PC-3 (cell line): ENCODE results near the gene NDUFV1. TPM values are rescaled to one million over a fixed set of nuclear protein-coding genes. Genes with fewer than 3 reads are reported as not detected.

Experiments used
- ATAC-seq: fragments of 200-7000 bp; cut with Tn5 transposase; 2 replicates; pipeline ENCODE4 v1.9.1; 2020; ENCODE audit warnings: mild to moderate bottlenecking, moderate library complexity
- BruUV-seq: library from RNA; stranded (reverse); fragments of 400-500 nt; replicated peaks from 2 replicates; lab custom pipeline; 2021; lab: Mats Ljungman, UMichigan
- CTCF ChIA-PET: fragments of 300-600 bp; sonication (Branson Sonifier 250); formaldehyde crosslinking; loops from one replicate; lab custom pipeline; 2022; ENCODE audit warnings: antibody characterized with exemption; lab: Charles Lee
- POLR2A ChIA-PET: fragments of 300-600 bp; sonication (Branson Sonifier 250); formaldehyde crosslinking; loops from one replicate; lab custom pipeline; 2022; ENCODE audit warnings: antibody characterized with exemption; ENCODE audit not compliant: unreplicated experiment; lab: Charles Lee
- DNase-seq: peaks from one replicate; pipeline ENCODE4 v3.0.0-alpha.2; 2015
- H2AFZ ChIP-seq: fragments of 300-600 bp; sonication (generic); 2 replicates; pipeline ENCODE4 v1.6.0; 2016; ENCODE audit warnings: antibody characterized with exemption, low read length
- H3F3A ChIP-seq: fragments of 300-600 bp; sonication (generic); one replicate; pipeline ENCODE4 v1.6.0; 2017; ENCODE audit warnings: antibody characterized with exemption, low read length, control low read depth, mild to moderate bottlenecking; ENCODE audit not compliant: unreplicated experiment
- H3K27ac ChIP-seq: fragments of 300-600 bp; sonication (generic); 2 replicates; pipeline ENCODE4 v1.5.1; 2016; ENCODE audit warnings: mild to moderate bottlenecking, low read length
- H3K27me3 ChIP-seq: fragments of 300-600 bp; sonication (generic); 2 replicates; pipeline ENCODE4 v1.6.1; 2016; ENCODE audit warnings: low read length, mixed read lengths
- H3K36me3 ChIP-seq: fragments of 300-600 bp; sonication (generic); 2 replicates; pipeline ENCODE4 v1.6.1; 2016; ENCODE audit warnings: low read depth, mixed run types, low read length, mixed read lengths
- H3K4me1 ChIP-seq: fragments of 300-600 bp; sonication (generic); 2 replicates; pipeline ENCODE4 v1.5.1; 2016; ENCODE audit warnings: low read length; ENCODE audit not compliant: insufficient read depth
- H3K4me2 ChIP-seq: fragments of 300-600 bp; sonication (generic); 2 replicates; pipeline ENCODE4 v1.6.0; 2016; ENCODE audit warnings: low read length
- H3K4me3 ChIP-seq: fragments of 300-600 bp; sonication (generic); 2 replicates; pipeline ENCODE4 v1.5.1; 2016; ENCODE audit warnings: mild to moderate bottlenecking, low read length, mixed read lengths
- H3K79me2 ChIP-seq: fragments of 300-600 bp; sonication (generic); 2 replicates; pipeline ENCODE4 v1.6.1; 2017; ENCODE audit warnings: low read length, mixed read lengths
- H3K9ac ChIP-seq: fragments of 300-600 bp; sonication (generic); 2 replicates; pipeline ENCODE4 v1.6.0; 2016; ENCODE audit warnings: mild to moderate bottlenecking, low read length
- H3K9me2 ChIP-seq: fragments of 300-600 bp; sonication (generic); replicated peaks from 2 replicates; pipeline ENCODE4 v1.6.1; 2016; ENCODE audit warnings: mixed run types, low read length, mixed read lengths
- H3K9me3 ChIP-seq: fragments of 300-600 bp; sonication (generic); 2 replicates; pipeline ENCODE4 v1.6.1; 2016; ENCODE audit warnings: low read length, mixed read lengths
- H4K20me1 ChIP-seq: fragments of 300-600 bp; sonication (generic); 2 replicates; pipeline ENCODE4 v1.6.1; 2016; ENCODE audit warnings: low read length, mixed read lengths
- CTCF ChIP-seq: fragments of 300-600 bp; sonication (generic); conservative IDR thresholded peaks from 2 replicates; pipeline ENCODE4 v1.5.1; 2017; ENCODE audit warnings: antibody characterized with exemption, low read depth, mild to moderate bottlenecking, low read length
- EZH2 ChIP-seq: fragments of 300-600 bp; sonication (generic); IDR thresholded peaks from one replicate; pipeline ENCODE4 v1.6.1; 2017; ENCODE audit warnings: antibody characterized with exemption, mild to moderate bottlenecking, low read length; ENCODE audit not compliant: unreplicated experiment
- EZH2phosphoT487 ChIP-seq: fragments of 300-600 bp; sonication (generic); IDR thresholded peaks from 2 replicates; pipeline ENCODE4 v1.6.1; 2018; ENCODE audit warnings: mild to moderate bottlenecking, antibody characterized with exemption, low read length, borderline replicate concordance
- intact Hi-C: fragments of 100-400 bp; cut with micrococcal nuclease; formaldehyde crosslinking; loops from 2 replicates; pipeline ENCODE4 v1.9.0; 2023
- total RNA-seq: library from RNA; depleted of rRNA; stranded (reverse); fragments of >200 nt; gene quantifications from 2 replicates; pipeline ENCODE4 v1.2.3, GENCODE V29; 2014

Gene NDUFV1
- total RNA-seq, 1 experiment from 2014 or later = 499 TPM

GRCh38 chr11:67564230-67564629 is 42.5 kb upstream of the NDUFV1 start:
- H4K20me1 ChIP-seq = no peaks in the 10 kb centered on the region
- no peaks in the 10 kb centered on the region for H3K27me3 ChIP-seq
- ATAC-seq = peak; percentile 60
- H3K9me2 ChIP-seq = no peaks in the 10 kb centered on the region
- no TSS peak for BruUV-seq
- H3K79me2 ChIP-seq = no peaks in the 10 kb centered on the region
- CTCF ChIA-PET = no interaction called here
- H3K4me2 ChIP-seq = peak overlapping the region; percentile 83
- no peaks in the 10 kb centered on the region for H3F3A ChIP-seq
- intact Hi-C loops = no loop called here
- H3K27ac ChIP-seq = peak overlapping the region; percentile 79
- H3K36me3 ChIP-seq = no peaks in the 10 kb centered on the region
- no peaks in the 10 kb centered on the region for H3K9me3 ChIP-seq
- TF ChIP-seq EZH2phosphoT487 (no peak), CTCF (no peak), EZH2 (no peak)
- peaks cover 28% of the 10 kb centered on the region for H3K4me1 ChIP-seq
- no peak overlapping the region for H3K9ac ChIP-seq
- no peak overlapping the region for H2AFZ ChIP-seq
- POLR2A ChIA-PET = no interaction called here
- H3K4me3 ChIP-seq = peak overlapping the region; percentile 30; the same call in 1 of the 2 replicates
- DNase-seq = peak; percentile 63

GRCh38 chr11:67571443-67571842 is 35.3 kb upstream of the NDUFV1 start:
- Histone ChIP-seq H3K9me3 (no peaks in the 10 kb centered on the region), H2AFZ (no peak overlapping the region), H3K79me2 (no peaks in the 10 kb centered on the region), H3K4me3 (no peak overlapping the region), H3K4me2 (no peak overlapping the region), H3K9me2 (no peaks in the 10 kb centered on the region), H4K20me1 (no peaks in the 10 kb centered on the region), H3K4me1 (peaks cover 10% of the 10 kb centered on the region), H3K9ac (no peak overlapping the region), H3F3A (no peaks in the 10 kb centered on the region), H3K27ac (no peak overlapping the region), H3K36me3 (no peaks in the 10 kb centered on the region), H3K27me3 (no peaks in the 10 kb centered on the region)
- no peak for TF ChIP-seq CTCF
- TF ChIP-seq EZH2 = no peak
- no peak for TF ChIP-seq EZH2phosphoT487
- CTCF ChIA-PET = no interaction called here
- no peak for ATAC-seq
- DNase-seq = no peak
- intact Hi-C loops = loop anchor here (5.0 kb wide), 1 partner anchor 86 kb away; no protein-coding TSS in a partner anchor
- POLR2A ChIA-PET = no interaction called here
- no TSS peak for BruUV-seq

- Histone ChIP-seq H3K27ac (no peak overlapping the region), H3K9me2 (no peaks in the 10 kb centered on the region), H3K4me3 (no peak overlapping the region), H2AFZ (no peak overlapping the region), H3K4me1 (peaks cover 10% of the 10 kb centered on the region), H3F3A (no peaks in the 10 kb centered on the region), H3K27me3 (no peaks in the 10 kb centered on the region), H3K36me3 (no peaks in the 10 kb centered on the region), H3K9me3 (no peaks in the 10 kb centered on the region), H3K9ac (no peak overlapping the region), H3K4me2 (no peak overlapping the region), H4K20me1 (no peaks in the 10 kb centered on the region), H3K79me2 (no peaks in the 10 kb centered on the region)
- CTCF ChIA-PET = interaction anchor here (0.6 to 1.0 kb wide), 4 partner anchors 10 to 414 kb away, joined by 3 to 4 read pairs (median 4); no protein-coding TSS in a partner anchor
- BruUV-seq = no TSS peak
- TF ChIP-seq EZH2phosphoT487 = no peak
- TF ChIP-seq CTCF = no peak
- no peak for TF ChIP-seq EZH2
- POLR2A ChIA-PET = no interaction called here
- intact Hi-C loops = loop anchor here (1.0 to 5.0 kb wide), 2 partner anchors 34 to 85 kb away; partner anchors contain the start of gene NDUFV1
- DNase-seq (no peak), ATAC-seq (no peak)
Observed at GRCh38 chr11:67572305-67572704, 34.4 kb upstream of the NDUFV1 start.
